AG04450 (cell line): Measurements from ENCODE around the gene TRAF2. TPM values are rescaled to one million over a fixed set of nuclear protein-coding genes. Genes with fewer than 3 reads are reported as not detected.

Experiments used
- CTCF ChIA-PET: fragments of 300-600, 350-600 bp; formaldehyde crosslinking; extraction: SDS; loops from one replicate; lab custom pipeline; 2022; ENCODE audit warnings: antibody characterized with exemption, inconsistent platforms; lab: Charles Lee
- POLR2A ChIA-PET: fragments of 350-600 bp; formaldehyde crosslinking; extraction: SDS; loops from one replicate; lab custom pipeline; 2021; ENCODE audit warnings: antibody characterized with exemption, inconsistent platforms; lab: Yijun Ruan, JAX
- DNase-seq: peaks from one replicate; pipeline ENCODE4 v3.0.0-alpha.2; 2011; ENCODE audit warnings: low read depth, low spot score
- H3K27ac ChIP-seq: one replicate; pipeline ENCODE4 v1.5.1; 2012; ENCODE audit warnings: low read depth, low read length, control low read depth
- H3K27me3 ChIP-seq: one replicate; pipeline ENCODE4 v1.6.0; 2012; ENCODE audit warnings: low read length; ENCODE audit not compliant: control insufficient read depth, insufficient read depth
- H3K4me3 ChIP-seq: 2 replicates; pipeline ENCODE4 v1.5.1; 2011; ENCODE audit warnings: mild to moderate bottlenecking, low read depth, low read length, control low read depth
- H3K9me3 ChIP-seq: 2 replicates; pipeline ENCODE4 v1.5.1; 2012; ENCODE audit warnings: low read length; ENCODE audit not compliant: control insufficient read depth, insufficient read depth
- polyA plus RNA-seq: library from polyadenylated mRNA; depleted of rRNA; stranded (reverse); fragments of >200 nt; gene quantifications from 2 replicates; pipeline ENCODE4 v1.2.3, GENCODE V29; 2011
- TF ChIP-seq, protein P1 (sequence below): IDR thresholded peaks from 2 replicates; pipeline ENCODE4 v1.5.1; 2011; ENCODE audit warnings: low read depth, low read length, control low read depth, inconsistent platforms

Gene TRAF2
- polyA plus RNA-seq, 1 experiment = 6.1 TPM

DNA sequence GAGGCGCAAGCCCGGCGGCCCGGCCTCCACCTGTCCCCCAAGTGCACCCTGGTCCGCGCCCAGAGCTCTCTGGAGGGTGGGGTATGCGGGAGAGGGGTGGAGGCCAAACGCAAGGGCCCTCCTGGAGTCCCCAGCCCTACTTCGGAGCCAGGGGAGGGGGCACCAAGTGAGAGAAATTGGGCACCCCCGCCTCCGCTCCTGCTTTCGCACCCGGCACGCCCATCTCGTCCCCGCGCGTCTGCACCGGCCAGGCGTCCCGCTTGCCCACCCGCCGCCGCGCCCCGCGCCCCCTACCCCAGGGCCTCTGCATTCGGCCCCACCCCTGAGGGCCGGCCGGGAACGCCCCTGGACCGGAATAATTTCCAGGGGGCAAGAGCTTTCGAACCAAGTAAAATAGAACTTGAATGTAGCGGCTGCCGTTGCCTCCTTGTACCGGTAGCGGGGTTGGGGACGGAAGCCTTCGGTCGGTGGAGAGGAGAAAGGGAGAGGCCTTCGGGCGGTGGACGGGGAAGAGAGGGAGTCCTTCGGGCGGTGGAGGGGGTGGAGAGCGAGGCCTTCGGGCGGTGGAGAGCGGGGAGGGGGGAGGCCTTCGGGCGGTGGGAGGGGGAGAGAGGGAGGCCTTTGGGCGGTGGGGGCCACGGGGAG, 37.8 kb upstream of the TRAF2 start:
- Histone ChIP-seq H3K9me3 (peaks cover 9% of the 10 kb centered on the region), H3K27ac (peak overlapping the region; percentile 90), H3K27me3 (peaks cover 21% of the 10 kb centered on the region), H3K4me3 (peak overlapping the region; percentile 85)
- no peak for DNase-seq
- TF ChIP-seq, protein P1, sequence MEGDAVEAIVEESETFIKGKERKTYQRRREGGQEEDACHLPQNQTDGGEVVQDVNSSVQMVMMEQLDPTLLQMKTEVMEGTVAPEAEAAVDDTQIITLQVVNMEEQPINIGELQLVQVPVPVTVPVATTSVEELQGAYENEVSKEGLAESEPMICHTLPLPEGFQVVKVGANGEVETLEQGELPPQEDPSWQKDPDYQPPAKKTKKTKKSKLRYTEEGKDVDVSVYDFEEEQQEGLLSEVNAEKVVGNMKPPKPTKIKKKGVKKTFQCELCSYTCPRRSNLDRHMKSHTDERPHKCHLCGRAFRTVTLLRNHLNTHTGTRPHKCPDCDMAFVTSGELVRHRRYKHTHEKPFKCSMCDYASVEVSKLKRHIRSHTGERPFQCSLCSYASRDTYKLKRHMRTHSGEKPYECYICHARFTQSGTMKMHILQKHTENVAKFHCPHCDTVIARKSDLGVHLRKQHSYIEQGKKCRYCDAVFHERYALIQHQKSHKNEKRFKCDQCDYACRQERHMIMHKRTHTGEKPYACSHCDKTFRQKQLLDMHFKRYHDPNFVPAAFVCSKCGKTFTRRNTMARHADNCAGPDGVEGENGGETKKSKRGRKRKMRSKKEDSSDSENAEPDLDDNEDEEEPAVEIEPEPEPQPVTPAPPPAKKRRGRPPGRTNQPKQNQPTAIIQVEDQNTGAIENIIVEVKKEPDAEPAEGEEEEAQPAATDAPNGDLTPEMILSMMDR = no peak
- POLR2A ChIA-PET = interaction anchor here (0.5 to 0.9 kb wide), 3 partner anchors 8 to 37 kb away, joined by 3 to 4 read pairs (median 3); no protein-coding TSS in a partner anchor
- CTCF ChIA-PET = no interaction called here

DNA sequence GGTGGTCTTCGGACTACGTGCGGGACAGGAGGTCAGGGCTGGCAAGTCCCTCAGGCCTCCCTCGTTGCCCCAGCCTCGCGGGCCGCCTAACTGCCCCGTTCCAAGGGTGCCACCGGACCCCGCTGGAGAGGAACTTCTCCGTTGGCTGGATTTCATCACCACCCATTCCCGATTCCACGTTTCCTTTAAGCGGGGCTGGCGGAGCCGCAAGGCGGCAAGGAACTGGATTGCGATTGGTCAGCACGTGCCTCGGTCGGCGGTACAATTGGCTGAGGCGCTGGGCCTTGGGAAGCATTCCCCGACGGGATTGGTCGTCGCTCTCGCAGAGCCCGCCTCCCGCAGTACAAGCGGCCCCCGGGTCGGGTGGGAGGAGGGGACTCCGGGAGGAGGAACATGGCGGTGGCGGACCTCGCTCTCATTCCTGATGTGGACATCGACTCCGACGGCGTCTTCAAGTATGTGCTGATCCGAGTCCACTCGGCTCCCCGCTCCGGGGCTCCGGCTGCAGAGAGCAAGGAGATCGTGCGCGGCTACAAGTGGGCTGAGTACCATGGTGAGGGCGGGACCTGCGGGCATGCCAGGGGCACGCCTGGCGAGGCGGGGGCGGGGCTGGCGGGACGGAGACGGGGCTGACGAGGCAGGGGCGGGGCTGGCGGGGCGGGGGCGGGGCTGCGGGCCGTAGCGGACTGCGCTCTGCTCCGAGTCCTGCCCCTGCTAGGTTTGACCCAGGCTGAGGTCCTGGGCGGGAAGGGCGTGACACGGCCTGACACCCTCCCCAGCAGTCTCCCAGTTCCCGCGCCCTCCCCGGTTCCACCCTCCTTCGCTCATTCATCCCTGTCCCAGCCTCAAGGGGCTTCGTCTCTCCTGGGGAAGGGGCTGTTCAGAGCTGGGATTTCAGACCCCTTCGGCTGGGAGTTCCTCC, 37.0 kb upstream of the TRAF2 start, which contains the start of gene PHPT1:
Gene PHPT1, plus strand, starts transcription at position 372 of the 922 bp plus-strand sequence. Its CDS starts 22 bp downstream, at position 394.
- Histone ChIP-seq H3K27ac (peak within 1 kb of the TSS; percentile 90), H3K27me3 (peaks cover 16% of the 10 kb centered on the region), H3K9me3 (peaks cover 9% of the 10 kb centered on the region), H3K4me3 (peak within 1 kb of the TSS; percentile 85)
- peak; percentile 98 for DNase-seq
- POLR2A ChIA-PET = interaction anchor here (0.5 to 0.9 kb wide), 2 partner anchors 13 to 38 kb away, joined by 3 to 4 read pairs; no protein-coding TSS in a partner anchor
- TF ChIP-seq, protein P1 = no peak
- CTCF ChIA-PET = no interaction called here

DNA sequence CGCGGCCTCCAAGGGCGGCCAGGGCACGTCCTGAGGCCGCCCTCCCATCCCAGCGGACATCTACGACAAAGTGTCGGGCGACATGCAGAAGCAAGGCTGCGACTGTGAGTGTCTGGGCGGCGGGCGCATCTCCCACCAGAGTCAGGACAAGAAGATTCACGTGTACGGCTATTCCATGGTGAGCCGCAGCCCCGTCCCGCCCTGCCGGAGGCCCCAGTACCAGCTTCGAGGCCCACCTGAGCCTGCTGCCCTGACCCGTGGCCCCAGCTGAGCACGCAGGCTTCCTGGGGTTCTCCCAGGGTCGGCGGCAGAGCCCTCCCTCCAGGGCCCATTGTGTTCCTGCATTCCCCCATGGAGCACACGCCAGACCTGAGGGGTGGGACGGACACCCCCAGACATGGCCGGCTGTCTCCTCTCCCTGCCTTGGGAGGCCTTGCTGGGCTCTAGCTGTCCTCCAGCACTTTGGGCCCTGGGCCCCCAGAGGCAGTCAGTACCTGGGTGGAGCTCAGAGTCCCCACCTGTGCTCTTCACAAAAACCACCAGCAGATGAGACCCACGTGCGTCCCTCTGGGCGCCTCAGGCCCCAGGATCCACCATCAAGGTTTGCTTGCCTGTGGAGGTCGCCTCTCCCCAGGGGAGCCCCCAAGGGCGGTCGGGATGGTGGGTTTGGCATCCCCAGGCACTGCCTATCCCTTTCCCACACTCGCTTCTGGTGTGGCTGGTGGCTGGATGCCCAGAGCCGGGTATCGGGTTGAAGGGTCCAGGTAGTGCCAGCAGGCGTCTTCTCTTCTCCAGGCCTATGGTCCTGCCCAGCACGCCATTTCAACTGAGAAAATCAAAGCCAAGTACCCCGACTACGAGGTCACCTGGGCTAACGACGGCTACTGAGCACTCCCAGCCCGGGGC, 36.1 kb upstream of the TRAF2 start:
- H3K27me3 ChIP-seq = peaks cover 13% of the 10 kb centered on the region
- TF ChIP-seq, protein P1 = no peak
- H3K9me3 ChIP-seq = peaks cover 6% of the 10 kb centered on the region
- ChIA-PET CTCF (no interaction called here), POLR2A (no interaction called here)
- no peak for DNase-seq
- peak overlapping the region; percentile 47 for H3K27ac ChIP-seq
- peak overlapping the region; percentile 85 for H3K4me3 ChIP-seq

DNA sequence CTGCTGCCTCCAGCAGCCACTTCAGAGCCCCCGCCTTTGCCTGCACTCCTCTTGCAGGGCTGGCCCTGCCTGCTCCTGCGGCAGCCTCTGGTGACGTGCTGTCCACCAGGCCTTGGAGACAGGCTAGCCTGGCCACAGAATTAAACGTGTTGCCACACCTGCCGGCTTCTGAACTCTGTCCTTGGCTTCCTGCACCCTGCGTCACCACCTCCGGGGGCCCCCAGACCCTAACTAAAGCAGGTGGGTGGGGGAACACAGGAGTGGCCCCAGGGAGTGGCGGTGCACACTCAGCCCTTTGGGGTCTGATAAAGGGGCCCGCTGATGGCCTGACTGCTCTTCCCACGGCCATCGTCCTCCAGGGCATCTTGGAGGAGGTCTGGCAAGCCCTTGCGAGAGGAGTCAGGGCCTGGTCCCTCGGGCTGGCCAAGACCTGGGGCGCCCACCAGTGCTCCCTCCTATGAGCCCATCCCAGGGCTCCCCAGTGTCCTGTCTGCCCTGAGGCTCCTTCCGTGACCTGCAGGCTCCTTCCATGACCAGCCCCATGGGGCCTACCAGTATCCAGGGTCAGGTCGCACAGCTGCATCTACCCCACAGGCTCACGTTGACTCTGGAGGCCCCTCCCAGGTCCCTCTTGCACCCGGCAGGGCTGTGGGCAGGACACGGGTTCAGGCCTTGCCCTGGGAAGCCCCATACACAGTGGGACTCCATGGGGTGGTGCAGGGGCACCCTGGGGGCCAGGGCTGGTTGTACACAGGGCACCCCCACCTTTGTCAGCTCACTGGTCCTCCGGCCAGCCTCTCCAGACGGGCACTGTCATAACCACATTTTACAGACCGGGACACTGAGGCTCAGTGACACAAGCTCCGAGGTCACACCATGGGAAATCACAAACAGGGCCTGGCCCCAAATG, 35.2 kb upstream of the TRAF2 start:
- peaks cover 3% of the 10 kb centered on the region; the same call in 1 of the 2 replicates for H3K9me3 ChIP-seq
- no peak overlapping the region for H3K4me3 ChIP-seq
- CTCF ChIA-PET = no interaction called here
- TF ChIP-seq, protein P1 = no peak
- DNase-seq = no peak
- no peak overlapping the region for H3K27ac ChIP-seq
- peaks cover 7% of the 10 kb centered on the region for H3K27me3 ChIP-seq
- POLR2A ChIA-PET = interaction anchor here (1.2 kb wide), 1 partner anchor 9 kb away, joined by 4 read pairs; the partner anchor contains the start of gene AJM1
